Kidney capillary endothelial cell (primary cell): ENCODE results near the gene EME2.

Experiments used
- DNase-seq: peaks from one replicate; pipeline ENCODE4 v3.0.0-alpha.2; 2018; ENCODE audit warnings: low spot score

The EME2 gene

DNA sequence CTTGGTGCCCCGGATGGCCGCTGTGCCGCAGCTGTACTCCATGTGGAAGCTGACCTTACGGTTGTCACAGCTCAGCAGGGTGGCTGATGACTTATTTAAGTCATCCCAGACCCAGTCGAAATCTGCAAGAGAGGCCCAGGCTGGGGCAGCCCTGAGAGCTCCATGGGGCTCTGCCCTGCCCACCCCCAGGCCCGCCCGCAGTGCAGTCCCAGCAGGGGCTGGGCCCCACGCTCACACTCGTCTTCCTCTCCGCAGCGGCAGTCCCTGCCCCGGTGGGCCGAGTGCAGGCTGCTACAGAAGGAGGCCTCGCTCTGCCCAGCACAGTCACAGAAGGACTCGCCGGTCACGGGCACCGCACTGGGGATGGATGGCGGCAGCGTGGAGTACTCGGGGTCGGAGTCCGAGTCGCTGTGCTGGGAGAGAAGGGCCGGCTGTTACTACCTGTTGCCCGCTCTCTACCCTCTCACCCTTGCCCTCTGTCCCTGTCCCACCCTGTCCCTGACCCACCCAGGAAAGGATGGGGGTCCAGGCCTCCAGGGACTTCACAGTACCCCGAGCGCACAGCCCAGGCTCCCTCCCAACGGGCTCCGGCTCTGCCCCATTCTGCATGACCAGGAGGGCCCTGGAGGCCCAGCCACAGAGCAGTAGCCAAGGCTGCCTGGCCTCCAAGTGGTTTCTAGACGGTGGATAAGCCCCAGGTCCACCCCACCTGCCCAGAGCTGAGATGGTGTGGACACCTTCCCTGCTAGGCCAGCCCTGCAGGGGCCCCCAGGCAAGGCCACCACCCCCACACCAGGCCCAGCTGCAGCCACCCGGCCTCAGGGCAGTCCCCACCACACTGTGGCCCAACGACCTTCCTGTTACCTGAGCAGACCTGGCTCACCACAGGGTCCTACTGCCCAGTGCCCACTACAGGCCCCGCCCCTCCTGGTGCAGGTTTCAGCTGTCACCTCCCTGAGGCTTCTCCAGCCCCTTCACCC lies 5.9 kb downstream of the EME2 start:
- DNase-seq = no peak

DNA sequence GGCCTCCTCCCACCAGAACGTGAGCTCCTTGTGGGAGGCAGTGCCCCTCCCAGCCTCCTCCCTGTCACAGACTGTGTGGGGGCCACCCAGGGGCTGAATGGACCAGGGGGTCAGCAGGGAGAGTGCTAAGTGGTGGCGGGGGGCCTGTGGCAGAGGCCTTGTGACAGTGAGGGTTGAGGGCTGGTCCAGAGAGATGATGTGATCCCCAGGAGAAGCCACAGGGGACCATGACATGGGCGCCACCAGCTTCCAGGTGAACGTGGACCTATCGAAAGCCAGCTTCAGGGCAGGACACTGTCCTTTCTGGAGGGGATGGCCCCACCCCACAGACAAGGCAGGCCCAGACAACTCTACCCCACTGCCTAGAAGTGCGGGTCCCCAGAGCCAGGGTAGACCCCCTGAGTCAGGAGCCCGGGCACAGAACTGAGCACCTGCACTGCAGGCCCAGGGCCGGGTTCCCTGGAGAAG lies 6.7 kb downstream of the EME2 start:
- DNase-seq = no peak

DNA sequence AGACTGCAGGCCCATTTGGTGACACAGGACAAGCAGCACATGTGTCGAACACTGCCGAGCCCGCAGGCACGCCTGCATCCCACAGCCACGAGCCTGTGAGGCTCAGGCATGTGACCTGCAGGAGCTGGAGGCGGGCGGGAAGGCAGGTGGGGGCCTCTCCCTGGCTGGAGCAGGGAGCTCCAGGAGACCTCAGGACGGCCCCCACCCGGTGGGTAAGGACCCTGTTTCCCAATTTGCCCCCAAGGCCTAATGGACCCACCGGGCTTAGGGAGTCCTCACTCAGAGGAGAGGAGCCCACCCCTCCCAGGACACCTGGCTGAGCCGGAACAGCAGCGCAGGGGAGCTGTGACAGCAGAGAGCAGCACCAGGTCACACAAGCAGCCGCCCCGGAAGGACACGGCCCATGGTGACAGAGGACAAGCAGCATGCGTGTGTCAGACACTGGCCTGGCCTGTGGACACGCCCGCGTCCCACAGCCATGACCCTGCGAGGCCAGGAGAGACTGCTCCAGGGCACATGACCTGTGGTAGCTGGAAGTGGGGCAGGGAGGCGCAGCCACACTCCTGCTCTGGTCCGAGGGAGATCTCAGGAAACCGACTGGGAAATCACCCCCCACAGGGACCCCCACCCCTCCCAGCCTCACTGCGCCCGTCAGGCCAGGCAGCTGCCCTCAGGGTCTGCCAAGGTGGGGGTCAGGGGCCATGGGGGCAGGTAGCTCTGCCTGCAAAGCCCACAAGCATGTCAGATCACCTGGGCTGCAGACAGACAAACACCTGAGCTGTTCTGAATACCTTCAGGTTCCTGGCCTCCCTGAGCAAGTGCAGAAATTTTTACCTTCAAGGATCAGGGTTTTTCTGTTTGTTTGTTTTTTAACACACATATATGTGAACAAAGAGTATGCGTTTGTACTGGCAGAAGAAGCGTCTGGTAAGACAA lies 7.4 kb downstream of the EME2 start:
- DNase-seq = no peak

DNA sequence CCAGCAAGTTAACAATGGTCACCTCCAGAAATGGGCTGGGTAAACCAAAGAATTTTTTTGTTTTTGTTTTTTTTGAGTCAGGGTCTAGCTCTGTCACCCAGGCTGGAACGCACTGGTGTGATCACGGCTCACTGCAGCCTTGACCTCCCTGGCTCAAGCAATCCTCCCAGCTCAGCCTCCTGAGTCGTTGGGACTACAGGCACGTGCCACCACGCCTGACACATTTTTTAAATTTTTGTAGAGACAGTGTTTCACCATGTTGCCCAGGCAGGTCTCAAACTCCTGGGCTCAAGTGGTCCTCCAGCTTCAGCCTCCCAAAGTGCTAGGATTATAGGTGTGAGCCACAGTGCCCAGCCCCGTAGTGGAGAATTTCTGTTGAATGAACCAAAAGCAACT lies 8.1 kb downstream of the EME2 start:
- no peak for DNase-seq

DNA sequence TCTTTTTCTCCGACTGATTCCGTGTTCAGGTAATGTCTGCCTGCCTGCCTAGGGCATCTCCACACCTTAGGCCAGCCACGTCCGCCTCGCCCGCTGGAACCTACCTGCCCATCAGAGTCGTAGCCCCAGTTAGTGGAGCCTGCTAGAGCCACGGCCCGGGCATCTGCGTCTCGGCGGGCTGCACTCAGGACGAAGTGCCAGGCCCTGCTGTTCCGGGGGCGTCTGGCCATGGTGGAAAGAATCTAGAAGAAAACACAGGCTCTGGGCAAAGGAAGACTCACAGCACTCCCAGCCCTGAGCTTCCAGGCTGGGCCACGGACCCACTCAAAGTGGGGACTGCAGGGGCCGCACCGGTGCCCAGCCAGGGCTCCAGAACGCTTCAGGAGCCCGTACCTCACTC lies 8.6 kb downstream of the EME2 start:
- DNase-seq = no peak

DNA sequence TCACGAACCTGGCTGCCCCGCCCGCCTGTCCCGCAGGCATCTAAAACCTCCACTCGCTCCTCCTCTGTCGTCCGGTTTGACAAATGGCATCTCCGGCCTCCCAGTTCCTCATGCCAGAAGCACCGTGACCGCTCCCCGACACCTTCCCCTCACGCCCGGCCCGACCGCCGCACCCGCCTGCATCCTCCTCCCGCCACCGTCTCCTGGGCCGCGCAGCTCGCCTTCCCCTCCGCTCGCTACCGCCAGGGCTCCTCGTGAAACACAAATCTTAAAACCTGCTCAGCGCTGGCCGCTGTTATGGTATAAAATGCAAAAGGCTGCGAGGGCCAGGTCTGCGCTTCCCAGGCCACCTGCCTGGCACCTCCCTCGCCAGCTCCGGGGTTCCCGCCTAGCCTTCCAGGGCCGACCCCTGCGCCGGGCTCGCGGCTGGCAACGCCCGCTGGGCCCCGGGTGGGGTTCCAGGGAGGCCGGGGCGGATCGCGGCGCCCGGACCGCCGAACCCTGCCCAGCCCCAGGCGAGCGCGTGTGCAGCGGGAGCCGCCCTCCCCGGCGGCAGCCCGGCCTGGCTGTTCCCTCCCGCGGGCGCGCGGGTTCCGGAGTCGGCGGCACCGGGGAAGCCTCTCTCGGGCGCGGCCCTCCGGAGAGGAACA lies 9.3 kb downstream of the EME2 start:
- DNase-seq = no peak

DNA sequence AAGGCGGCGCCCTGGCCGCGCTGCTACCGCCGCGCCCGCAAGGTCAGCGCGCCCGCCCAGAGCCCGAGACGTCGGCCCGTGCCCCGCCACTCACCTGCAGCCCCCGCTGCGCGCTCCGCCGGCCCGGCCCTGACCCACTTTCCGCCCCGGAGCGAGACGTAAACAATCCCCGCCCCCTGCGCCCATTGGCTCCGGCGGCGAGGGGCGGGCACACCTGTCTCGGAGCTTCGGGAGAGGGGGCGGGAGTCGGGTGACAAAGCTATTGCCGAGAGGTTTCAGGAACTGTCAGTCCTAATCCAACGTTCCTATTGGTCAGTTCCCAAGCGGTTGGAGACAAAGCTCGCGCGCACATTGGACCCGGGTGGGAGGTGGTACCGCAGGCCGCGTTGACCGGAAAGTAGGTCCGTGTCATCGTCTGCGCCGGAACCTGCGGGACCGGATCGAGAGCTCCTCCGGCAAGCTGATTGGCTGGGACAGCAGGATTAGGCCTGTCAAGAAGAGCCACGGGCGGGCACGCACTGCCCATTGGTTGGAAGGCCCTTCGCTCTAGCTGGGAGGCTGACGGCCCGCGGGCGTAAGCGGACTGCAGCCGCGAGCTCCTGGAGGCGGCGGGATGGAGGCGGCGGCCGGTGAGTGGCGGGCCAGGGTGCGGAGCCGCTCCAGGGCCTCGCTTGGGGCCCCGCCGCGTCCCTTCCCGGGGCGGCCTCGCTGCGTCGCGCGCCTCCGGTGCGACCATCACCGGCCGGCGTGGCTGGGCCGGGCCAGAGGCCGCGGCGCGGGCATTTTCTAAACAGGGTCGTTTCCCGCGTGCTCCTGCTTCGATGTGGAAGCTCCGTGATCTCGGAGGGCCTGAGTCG lies 10.0 kb downstream of the EME2 start, which contains the start of the genes NUBP2 and SPSB3:
Gene NUBP2 (plus strand): TSS at position 553 of the 857 bp plus-strand sequence. CDS start 61 bp downstream, at position 614.
Gene SPSB3 (minus strand): TSS at position 164 of the 857 bp plus-strand sequence. CDS start 1,088 bp downstream, outside the sequence.
- DNase-seq = peak; percentile 100

DNA sequence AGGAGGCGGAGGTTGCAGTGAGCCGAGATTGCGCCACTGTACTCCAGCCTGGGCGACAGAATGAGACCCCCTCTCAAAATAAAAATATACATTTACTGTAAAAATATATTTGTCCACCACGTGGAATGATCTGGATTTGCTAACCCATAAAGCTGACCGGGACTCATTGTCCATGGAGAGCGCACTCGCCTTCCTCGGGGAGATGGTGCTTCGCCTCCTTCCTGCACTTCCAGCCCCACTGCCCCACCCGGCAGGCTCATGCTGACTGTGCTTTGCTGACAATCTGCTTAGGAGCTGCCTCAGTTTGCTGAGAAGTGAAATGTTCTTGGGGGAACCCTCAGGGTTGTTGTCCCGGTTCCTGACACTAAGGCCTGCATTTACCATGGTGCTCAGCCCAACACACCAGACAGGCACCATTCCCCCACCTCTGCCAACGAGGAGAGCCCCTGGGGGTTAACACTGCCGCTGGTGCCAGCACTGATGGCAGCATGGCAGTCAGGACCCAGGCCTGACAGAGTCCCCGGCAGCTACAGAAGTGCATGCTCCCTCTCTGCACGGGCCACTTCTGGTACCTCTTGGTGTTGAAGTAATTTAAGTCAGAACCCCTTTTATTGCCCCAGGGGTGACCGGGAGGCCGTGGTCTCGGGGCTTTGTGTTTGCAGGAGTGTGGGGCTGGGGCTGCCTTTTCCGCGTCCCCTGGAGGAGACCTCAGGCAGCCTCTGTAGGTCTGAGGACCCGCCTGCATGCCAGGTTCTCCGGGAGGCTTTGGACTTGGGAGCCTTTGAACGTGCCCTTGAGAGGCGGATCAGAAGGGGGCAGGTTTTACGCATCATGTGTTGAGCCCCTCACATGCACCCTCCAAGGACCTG lies 12.6 kb downstream of the EME2 start:
- no peak for DNase-seq

DNA sequence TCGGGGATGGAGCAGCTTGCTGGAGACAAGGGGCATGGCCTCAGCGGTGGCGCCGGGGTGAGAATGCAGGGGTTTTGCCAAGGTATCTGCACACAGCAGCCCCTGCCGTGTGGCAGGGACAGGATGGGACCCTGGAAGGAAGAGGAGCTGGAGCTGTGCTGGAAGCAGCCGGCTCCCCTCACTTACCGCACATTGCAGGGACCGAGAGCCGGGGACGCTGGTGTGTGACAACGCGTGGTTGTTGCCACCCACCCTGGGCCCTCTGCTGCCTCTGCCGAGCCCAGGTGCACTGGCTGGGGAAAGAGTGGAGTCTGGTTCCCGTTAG lies 13.2 kb downstream of the EME2 start:
- no peak for DNase-seq

DNA sequence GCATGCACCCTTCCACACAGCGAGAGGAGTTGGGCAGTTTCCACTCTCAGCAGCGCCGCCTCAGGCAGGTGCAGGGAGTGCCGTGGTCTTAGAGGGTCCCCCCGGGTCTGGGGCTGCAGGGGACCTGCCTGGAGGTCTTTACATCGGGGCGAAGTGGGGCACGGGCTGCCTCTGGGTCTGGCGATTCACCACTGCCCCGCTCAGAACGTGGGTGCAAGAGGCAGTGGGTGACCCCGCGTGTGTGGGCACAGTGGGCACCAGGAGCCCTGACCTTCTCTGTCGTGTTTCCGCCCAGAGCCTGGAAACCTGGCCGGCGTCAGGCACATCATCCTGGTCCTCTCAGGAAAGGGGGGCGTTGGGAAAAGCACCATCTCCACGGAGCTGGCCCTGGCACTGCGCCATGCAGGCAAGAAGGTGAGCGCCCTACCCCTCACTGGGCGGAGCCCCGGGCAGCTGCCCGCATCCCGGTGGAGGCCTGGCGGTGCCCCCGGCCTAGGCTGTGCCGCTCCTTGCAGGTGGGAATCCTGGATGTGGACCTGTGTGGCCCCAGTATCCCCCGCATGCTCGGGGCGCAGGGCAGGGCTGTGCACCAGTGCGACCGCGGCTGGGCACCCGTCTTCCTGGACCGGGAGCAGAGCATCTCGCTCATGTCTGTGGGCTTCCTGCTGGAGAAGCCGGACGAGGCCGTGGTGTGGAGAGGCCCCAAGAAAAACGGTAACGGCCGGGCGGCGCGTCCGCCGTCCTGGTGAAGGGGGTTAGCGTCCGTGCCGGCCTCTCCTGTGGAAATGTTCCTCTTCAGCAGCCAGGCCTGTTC lies 13.8 kb downstream of the EME2 start:
- no peak for DNase-seq

DNA sequence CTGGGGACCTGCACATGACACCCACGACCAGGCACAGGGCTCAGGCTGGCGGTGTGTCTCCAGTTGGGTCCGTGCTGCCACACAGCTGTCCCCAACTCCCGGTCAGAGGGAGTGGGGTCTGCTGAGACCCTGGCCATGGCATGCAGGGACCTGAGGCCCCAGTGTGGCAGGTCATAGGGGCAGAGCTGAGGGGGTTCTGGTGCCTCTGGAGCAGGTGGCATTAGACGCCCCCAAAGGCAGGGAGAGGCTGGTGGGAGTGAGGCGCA lies 14.4 kb downstream of the EME2 start:
- no peak for DNase-seq

DNA sequence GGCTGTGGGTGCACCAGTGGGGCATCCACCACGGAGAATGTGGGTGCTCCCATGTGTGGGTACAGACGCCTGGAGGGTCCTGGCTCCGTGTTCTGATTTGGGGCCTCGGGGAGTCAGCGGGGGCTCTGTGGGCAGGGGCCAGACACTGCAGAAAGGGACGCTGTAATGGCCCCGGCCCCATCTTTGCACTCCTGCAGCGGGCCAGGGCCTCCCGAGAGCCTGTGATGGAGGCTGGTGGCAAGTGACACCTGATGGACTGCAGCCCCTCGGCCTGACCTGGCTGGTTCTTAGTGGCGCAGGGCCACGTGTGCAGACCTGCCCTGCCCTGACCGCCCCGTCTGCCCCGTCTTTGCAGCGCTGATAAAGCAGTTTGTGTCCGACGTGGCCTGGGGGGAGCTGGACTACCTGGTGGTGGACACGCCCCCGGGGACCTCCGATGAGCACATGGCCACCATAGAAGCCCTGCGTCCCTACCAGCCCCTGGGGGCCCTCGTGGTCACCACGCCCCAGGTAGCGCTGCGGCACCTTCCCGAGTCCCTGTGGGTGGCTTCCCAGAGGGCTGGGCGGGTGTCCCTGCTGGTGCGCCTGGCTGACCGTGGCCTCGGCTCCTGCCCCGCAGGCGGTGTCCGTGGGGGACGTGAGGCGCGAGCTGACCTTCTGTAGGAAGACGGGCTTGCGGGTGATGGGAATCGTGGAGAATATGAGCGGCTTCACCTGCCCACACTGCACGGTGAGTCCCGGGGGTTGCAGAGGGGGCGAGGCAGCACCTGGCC lies 14.9 kb downstream of the EME2 start:
- DNase-seq = no peak

DNA sequence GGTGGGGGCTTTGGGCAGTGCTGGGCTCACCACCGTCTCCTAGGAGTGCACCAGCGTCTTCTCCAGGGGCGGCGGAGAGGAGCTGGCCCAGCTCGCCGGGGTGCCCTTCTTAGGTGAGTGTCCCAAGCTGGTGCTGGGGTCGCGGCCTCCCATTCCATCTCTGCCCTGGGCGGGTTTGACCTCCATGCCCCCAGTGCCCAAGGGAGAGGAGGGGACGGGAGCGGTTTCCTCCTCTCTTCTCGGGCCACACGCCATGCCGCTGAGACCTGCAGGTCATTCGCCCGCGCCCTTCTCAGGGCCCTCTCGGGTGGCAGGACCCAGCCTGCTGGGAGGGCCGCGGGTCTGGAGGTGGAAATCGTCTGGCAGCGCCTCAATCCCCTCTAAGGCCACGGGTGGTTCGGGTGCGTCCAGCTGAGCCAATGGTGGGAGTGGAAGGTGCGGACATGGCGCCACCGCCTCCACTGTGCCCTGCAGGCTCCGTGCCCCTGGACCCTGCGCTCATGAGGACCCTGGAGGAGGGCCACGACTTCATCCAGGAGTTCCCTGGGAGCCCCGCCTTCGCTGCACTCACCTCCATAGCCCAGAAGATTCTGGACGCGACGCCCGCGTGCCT lies 15.6 kb downstream of the EME2 start:
- no peak for DNase-seq

DNA sequence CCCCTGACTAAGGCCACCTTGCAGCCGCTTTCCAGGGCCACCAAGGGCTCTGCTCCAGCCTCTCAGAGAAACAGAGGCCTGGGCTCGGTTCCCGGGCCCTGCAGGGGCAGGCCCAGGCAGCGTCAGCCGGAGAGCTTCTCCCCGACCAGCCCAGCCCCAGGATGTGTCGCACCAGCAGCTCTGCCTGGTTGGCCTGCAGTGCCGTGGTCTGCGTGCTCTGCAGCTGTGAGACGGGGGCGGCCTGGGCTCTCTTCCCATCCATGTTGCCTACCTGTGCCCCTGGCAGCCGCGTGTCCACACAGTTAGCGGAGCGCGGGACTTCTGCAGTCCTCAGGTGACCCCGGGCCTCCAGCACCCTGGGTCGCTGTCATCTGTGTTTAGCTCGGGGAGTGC lies 16.1 kb downstream of the EME2 start:
- DNase-seq = no peak

DNA sequence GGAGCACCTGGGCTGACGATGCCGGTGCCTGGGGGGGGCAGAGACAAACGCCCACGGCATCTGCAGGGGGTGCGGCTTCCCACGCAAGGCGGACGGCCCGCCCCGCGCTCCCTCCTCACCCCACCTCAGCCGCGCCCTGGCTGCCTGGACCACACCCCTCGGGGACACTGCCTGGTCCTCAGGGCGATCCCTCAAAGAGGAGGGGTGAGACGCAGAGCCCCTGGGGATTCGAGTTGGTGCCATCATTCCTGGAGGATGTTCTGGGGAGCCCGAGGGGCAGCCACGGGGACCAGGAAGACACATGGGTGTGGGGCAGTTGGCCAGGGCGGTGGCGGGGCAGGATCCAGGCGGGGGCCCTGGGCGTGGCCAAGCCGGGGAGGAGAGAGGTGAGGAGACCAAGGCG lies 17.0 kb downstream of the EME2 start:
- DNase-seq = no peak

DNA sequence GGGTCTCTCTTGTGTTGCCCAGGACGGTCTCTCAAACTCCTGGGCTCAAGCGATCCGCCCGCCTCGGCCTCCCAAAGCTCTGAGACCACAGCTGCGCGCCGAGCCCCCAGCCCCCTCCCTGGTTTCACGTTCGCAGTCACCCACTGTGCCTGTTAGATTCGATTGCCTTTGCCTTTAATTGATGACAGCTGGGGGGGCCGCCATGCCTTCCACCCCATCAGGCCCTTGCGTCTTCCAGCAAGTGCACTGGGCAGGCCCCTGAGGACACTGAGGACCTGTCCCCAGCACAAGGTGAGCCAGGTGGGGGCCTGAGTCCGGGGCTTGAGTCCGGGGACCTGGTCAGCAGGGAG lies 17.6 kb downstream of the EME2 start:
- no peak for DNase-seq

DNA sequence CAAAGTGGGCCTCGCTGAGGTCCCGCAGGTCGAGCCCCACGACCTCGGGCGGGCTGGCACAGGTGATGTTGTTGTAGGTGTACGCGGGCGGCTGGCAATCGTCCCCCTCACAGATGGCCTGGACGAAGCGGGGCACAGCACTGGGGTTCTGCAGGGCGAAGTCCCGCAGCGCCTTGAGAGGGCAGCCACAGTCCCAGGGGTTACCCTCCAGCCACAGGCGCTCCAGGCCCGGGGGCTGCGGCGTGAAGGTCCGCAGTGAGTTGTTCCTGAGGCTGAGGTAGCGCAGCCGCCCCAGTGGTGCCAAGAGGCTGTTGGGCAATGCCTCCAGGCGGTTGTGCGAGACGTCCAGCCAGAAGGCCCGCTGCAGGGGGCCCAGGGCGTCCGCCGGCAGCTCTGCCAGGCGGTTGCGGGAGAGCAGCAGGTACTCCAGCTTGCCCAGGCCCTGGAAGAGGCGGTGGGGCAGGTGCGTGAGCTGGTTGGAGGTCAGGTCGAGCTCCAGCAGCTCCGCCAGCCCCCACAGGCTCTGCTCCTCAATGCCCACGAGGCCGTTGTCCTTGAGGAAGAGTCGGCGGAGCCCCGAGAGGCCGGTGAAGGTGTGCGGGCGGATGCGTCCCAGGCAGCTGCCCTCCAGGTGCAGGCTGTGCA lies 18.1 kb downstream of the EME2 start:
- DNase-seq = no peak
